Panc1 (cell line): ENCODE measurements around the gene KXD1.
"Not testable (repeated sequence)": the region's sequence is repeated elsewhere in the genome, so short reads cannot be mapped to it uniquely, and the experiment has no call there.

Experiments
- POLR2AphosphoS5 ChIP-seq: IDR thresholded peaks from 2 replicates; pipeline ENCODE4 v1.6.1; 2012; ENCODE audit warnings: mild to moderate bottlenecking, low read depth, low read length, moderate library complexity
- TCF7L2 ChIP-seq: IDR thresholded peaks from 2 replicates; pipeline ENCODE4 v1.6.1; 2011; ENCODE audit warnings: mild to moderate bottlenecking, low read depth, low read length, inconsistent platforms
- TF ChIP-seq, protein P1 (sequence below): fragments of 450-650 bp; IDR thresholded peaks from 2 replicates; pipeline ENCODE4 v1.5.1; 2017; ENCODE audit warnings: mild to moderate bottlenecking

DNA sequence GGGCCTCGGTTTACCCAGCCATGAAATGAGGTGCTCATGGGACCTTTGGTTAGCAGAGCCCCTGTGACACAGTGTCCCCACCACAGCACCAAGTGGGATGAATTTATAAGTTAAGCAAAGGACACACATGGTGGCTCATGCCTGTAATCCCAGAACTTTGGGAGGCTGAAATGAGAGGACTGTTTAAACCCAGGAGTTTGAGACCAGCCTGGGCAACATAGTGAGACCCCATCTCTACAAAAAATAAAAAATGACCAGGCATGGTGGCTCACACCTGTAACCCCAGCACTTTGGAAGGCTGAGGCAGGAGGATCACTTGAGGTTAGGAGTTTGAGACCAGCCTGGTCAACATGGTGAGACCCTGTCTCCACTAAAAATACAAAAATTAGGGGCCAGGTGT, 17.5 kb upstream of the KXD1 start:
- not testable (repeated sequence) for TF ChIP-seq POLR2AphosphoS5, TCF7L2
- TF ChIP-seq, protein P1, sequence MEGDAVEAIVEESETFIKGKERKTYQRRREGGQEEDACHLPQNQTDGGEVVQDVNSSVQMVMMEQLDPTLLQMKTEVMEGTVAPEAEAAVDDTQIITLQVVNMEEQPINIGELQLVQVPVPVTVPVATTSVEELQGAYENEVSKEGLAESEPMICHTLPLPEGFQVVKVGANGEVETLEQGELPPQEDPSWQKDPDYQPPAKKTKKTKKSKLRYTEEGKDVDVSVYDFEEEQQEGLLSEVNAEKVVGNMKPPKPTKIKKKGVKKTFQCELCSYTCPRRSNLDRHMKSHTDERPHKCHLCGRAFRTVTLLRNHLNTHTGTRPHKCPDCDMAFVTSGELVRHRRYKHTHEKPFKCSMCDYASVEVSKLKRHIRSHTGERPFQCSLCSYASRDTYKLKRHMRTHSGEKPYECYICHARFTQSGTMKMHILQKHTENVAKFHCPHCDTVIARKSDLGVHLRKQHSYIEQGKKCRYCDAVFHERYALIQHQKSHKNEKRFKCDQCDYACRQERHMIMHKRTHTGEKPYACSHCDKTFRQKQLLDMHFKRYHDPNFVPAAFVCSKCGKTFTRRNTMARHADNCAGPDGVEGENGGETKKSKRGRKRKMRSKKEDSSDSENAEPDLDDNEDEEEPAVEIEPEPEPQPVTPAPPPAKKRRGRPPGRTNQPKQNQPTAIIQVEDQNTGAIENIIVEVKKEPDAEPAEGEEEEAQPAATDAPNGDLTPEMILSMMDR = not testable (repeated sequence)
